K562 (cell line): ENCODE data around the gene CAPN8.

ENCODE experiments used
- CREB1 ChIP-seq, 2 experiments: sonication (generic) in 1 of 2; formaldehyde crosslinking in 1 of 2; IDR thresholded peaks; 2 replicates each; pipeline versions ENCODE4 v1.6.1 to v1.8.0; 2012 to 2022; ENCODE audit warnings: inconsistent platforms in 1 of 2, mild to moderate bottlenecking in 1 of 2, missing genetic modification reagents in 1 of 2, moderate library complexity in 1 of 2
- ELF1 ChIP-seq: fragments of 200-800 bp; sonication (Bioruptor generic); IDR thresholded peaks from 2 replicates; pipeline ENCODE4 v1.6.1; 2016; ENCODE audit warnings: missing genetic modification characterization, missing compliant biosample characterization
- NCOR1 ChIP-seq: fragments of 450-650 bp; IDR thresholded peaks from 2 replicates; pipeline ENCODE4 v1.6.1; 2016; ENCODE audit warnings: mild to moderate bottlenecking, moderate library complexity
- NFATC3 ChIP-seq: fragments of 450-650 bp; IDR thresholded peaks from 2 replicates; pipeline ENCODE4 v1.6.1; 2017; ENCODE audit warnings: mild to moderate bottlenecking
- POLR2AphosphoS2 ChIP-seq: IDR thresholded peaks from 2 replicates; pipeline ENCODE4 v1.6.1; 2012; ENCODE audit warnings: low read length, improper control_type of control experiment
- RAD21 ChIP-seq, 2 experiments: fragments of 250-450 bp in 1 of 2; fragments of 450-650 bp in 1 of 2; sonication (Bioruptor Pico) in 1 of 2; formaldehyde crosslinking in 1 of 2; IDR thresholded peaks in 1 of 2; conservative IDR thresholded peaks in 1 of 2; 2 replicates each; pipeline versions ENCODE4 v1.4.0 to v1.8.0; 2020 to 2022; ENCODE audit warnings: mild to moderate bottlenecking in 2 of 2, moderate library complexity in 1 of 2
- ZNF239 ChIP-seq: fragments of 250-450 bp; sonication (Bioruptor Pico); IDR thresholded peaks from 2 replicates; pipeline ENCODE4 v1.4.0; 2020; ENCODE audit warnings: mild to moderate bottlenecking
- TF ChIP-seq, protein P1 (sequence below), 3 experiments: IDR thresholded peaks in 2 of 3; conservative IDR thresholded peaks in 1 of 3; 2 replicates each; pipeline ENCODE4 v1.5.1; 2011 to 2012; ENCODE audit warnings: low read length in 3 of 3, mild to moderate bottlenecking in 3 of 3, control low read depth in 2 of 3, improper control_type of control experiment in 1 of 3, inconsistent platforms in 1 of 3, low read depth in 1 of 3, mixed read lengths in 1 of 3, moderate library complexity in 1 of 3; ENCODE audit not compliant: insufficient read depth in 2 of 3
- TF ChIP-seq, protein P2 (sequence below): fragments of 450-650 bp; formaldehyde crosslinking; IDR thresholded peaks from 2 replicates; pipeline ENCODE4 v1.4.0; 2020; ENCODE audit warnings: mild to moderate bottlenecking, moderate library complexity

DNA sequence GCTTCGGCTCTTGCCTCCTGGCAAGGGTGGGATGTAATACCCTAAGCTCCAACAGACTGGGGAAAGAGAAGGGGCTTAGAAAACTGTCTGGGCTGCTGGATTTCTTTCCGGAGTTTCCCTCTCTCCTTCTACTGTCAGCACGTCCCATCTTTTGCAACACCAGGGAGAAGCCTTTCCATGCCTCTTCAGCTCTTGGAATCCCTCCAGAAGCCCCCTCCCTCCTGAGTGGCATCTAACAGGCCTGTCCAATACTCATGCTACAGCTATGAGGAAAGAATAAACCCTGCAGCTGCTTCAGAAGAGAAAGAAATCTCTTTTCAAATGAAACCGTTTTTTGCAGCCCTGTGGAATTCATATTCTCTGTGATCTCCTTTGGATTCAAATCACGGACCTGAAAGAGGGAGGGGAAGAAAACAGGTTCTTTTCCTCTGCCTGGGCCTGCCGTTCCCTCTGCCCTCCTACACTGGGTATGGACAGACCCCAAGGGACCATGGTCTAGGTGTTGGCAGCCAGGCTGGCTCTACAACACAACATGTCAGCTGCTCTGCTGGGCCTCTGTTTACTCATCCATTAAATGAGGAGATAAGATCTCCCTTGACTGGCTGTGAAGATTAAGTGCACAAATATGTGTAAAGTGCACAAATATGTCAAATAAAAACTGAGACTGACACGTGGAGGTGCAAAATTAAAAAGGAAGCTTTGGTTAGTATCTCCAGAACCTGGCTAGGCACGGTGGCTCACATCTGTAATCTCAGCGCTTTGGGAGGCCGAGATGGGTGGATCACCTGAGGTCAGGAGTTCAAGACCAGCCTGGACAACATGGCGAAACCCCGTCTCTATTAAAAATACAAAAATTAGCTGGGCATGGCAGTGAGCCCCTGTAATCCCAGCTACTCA lies 40.8 kb upstream of the CAPN8 start:
- no peak for TF ChIP-seq ZNF239 (CRISPR knock-in tag)
- no peak for TF ChIP-seq NCOR1
- TF ChIP-seq, protein P1, sequence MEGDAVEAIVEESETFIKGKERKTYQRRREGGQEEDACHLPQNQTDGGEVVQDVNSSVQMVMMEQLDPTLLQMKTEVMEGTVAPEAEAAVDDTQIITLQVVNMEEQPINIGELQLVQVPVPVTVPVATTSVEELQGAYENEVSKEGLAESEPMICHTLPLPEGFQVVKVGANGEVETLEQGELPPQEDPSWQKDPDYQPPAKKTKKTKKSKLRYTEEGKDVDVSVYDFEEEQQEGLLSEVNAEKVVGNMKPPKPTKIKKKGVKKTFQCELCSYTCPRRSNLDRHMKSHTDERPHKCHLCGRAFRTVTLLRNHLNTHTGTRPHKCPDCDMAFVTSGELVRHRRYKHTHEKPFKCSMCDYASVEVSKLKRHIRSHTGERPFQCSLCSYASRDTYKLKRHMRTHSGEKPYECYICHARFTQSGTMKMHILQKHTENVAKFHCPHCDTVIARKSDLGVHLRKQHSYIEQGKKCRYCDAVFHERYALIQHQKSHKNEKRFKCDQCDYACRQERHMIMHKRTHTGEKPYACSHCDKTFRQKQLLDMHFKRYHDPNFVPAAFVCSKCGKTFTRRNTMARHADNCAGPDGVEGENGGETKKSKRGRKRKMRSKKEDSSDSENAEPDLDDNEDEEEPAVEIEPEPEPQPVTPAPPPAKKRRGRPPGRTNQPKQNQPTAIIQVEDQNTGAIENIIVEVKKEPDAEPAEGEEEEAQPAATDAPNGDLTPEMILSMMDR (IDR thresholded peaks at IDR 0.05 in 2 of 3, conservative IDR thresholded peaks at IDR 0.05 in 1 of 3; ENCODE audit: insufficient read depth in 2 of 3, low read depth in 1 of 3, low read length in 3 of 3): no peak
- no peak for TF ChIP-seq CREB1 (IDR thresholded peaks at IDR 0.05)
- TF ChIP-seq CREB1 (CRISPR knock-in tag; IDR thresholded peaks at IDR 0.05): no peak
- TF ChIP-seq, protein P2, sequence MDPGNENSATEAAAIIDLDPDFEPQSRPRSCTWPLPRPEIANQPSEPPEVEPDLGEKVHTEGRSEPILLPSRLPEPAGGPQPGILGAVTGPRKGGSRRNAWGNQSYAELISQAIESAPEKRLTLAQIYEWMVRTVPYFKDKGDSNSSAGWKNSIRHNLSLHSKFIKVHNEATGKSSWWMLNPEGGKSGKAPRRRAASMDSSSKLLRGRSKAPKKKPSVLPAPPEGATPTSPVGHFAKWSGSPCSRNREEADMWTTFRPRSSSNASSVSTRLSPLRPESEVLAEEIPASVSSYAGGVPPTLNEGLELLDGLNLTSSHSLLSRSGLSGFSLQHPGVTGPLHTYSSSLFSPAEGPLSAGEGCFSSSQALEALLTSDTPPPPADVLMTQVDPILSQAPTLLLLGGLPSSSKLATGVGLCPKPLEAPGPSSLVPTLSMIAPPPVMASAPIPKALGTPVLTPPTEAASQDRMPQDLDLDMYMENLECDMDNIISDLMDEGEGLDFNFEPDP (CRISPR knock-in tag): no peak
- TF ChIP-seq POLR2AphosphoS2: no peak
- no peak for TF ChIP-seq RAD21 (CRISPR knock-in tag; conservative IDR thresholded peaks at IDR 0.05 in 1 of 2, IDR thresholded peaks at IDR 0.05 in 1 of 2)
- TF ChIP-seq NFATC3: no peak
- TF ChIP-seq ELF1 (tag): no peak
